Measurements from ENCODE around the gene CLDN34.

CLDN34 gene

DNA sequence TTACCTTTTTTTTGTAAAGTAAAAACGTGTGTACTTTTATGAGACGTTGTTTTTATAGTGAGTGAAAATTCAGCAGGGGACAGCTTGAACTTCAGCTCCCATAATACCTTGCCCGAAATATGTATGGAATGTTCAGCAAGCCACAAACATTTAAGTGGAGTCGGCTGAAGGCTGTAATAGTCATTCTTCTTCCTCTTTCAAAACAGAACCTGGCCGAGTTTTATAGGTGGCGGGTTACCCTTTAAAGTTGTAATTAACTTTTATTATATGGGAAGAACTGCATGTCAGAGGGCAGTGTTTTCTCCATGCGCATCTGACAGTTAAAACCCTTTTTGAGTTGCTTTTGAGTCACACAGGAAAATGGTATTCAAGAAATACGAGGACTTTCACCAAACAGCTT, 50.7 kb downstream of the CLDN34 start:
- no peak for DNase-seq

Measured in activated naive CD4-positive, alpha-beta T cell treated with anti-CD3 and anti-CD28 coated beads, Interleukin-2, amount 50 U/mL, for 16 hours (primary cell).